ENCODE results near the gene HLF.

- no peak for TF ChIP-seq CTCF (IDR thresholded peaks at IDR 0.05 in 4 of 5, conservative IDR thresholded peaks at IDR 0.05 in 1 of 5)
- TF ChIP-seq POLR2A (IDR thresholded peaks at IDR 0.05): no peak
Measured at GRCh38 chr17:55266958-55267688, 2.4 kb downstream of the HLF start.

Data from gastrocnemius medialis (tissue), 4 donors.